Measurements from ENCODE around the gene MCTP1. TPM values are rescaled to one million over a fixed set of nuclear protein-coding genes. Genes with fewer than 3 reads are reported as not detected.

MCTP1 gene
- total RNA-seq, 2 donors from 2014 or later, result 5.1 to 10.0 TPM

- TF ChIP-seq CTCF (IDR thresholded peaks at IDR 0.05), result peak; percentile 54 to 65
- Histone ChIP-seq H3K36me3 (no peaks in the 10 kb centered on the region), H3K9me3 (no peaks in the 10 kb centered on the region), H3K27ac (no peak overlapping the region), H3K4me1 (no peaks in the 10 kb centered on the region), H3K4me3 (no peak overlapping the region), H3K27me3 (no peaks in the 10 kb centered on the region)
- no peak for DNase-seq (ENCODE audit: low spot score)
Measured at GRCh38 chr5:94908889-94909480, 375.9 kb downstream of the MCTP1 start.

GRCh38 chr5:94906750-94907149, 378.1 kb downstream of the MCTP1 start:
- no peak overlapping the region for H3K4me3 ChIP-seq
- no peak overlapping the region for H3K27ac ChIP-seq
- no peaks in the 10 kb centered on the region for H3K4me1 ChIP-seq
- DNase-seq (ENCODE audit: low spot score), result no peak
- no peaks in the 10 kb centered on the region for H3K9me3 ChIP-seq
- no peak for TF ChIP-seq CTCF (IDR thresholded peaks at IDR 0.05)
- no peaks in the 10 kb centered on the region for H3K36me3 ChIP-seq
- no peaks in the 10 kb centered on the region for H3K27me3 ChIP-seq

- TF ChIP-seq CTCF (IDR thresholded peaks at IDR 0.05), result no peak
- no peaks in the 10 kb centered on the region for H3K9me3 ChIP-seq
- H3K4me3 ChIP-seq, result no peak overlapping the region
- no peaks in the 10 kb centered on the region for H3K36me3 ChIP-seq
- DNase-seq (ENCODE audit: low spot score), result no peak
- H3K4me1 ChIP-seq, result no peaks in the 10 kb centered on the region
- H3K27ac ChIP-seq, result no peak overlapping the region
- no peaks in the 10 kb centered on the region for H3K27me3 ChIP-seq
Measured at GRCh38 chr5:94903726-94904125, 381.2 kb downstream of the MCTP1 start.

- Histone ChIP-seq H3K4me1 (no peaks in the 10 kb centered on the region), H3K27me3 (no peaks in the 10 kb centered on the region), H3K36me3 (no peaks in the 10 kb centered on the region), H3K4me3 (no peak overlapping the region), H3K27ac (no peak overlapping the region), H3K9me3 (no peaks in the 10 kb centered on the region)
- TF ChIP-seq CTCF (IDR thresholded peaks at IDR 0.05), result no peak
- no peak for DNase-seq (ENCODE audit: low spot score)
Measured at GRCh38 chr5:94901191-94901979, 383.5 kb downstream of the MCTP1 start.

GRCh38 chr5:94900006-94900505, 384.8 kb downstream of the MCTP1 start:
- H3K4me3 ChIP-seq, result no peak overlapping the region
- no peak for DNase-seq (ENCODE audit: low spot score)
- no peaks in the 10 kb centered on the region for H3K27me3 ChIP-seq
- no peaks in the 10 kb centered on the region for H3K9me3 ChIP-seq
- no peaks in the 10 kb centered on the region for H3K36me3 ChIP-seq
- H3K27ac ChIP-seq, result no peak overlapping the region
- no peak for TF ChIP-seq CTCF (IDR thresholded peaks at IDR 0.05)
- H3K4me1 ChIP-seq, result no peaks in the 10 kb centered on the region

Measured in right atrium auricular region (tissue), 2 donors.